IPS-NIHi7 (cell line): ENCODE measurements around the gene RNF148.
"Not testable (repeated sequence)": the region's sequence is repeated elsewhere in the genome, so short reads cannot be mapped to it uniquely, and the experiment has no call there.

Source experiments
- DNase-seq: peaks from one replicate; pipeline ENCODE4 v3.0.0; 2012; ENCODE audit warnings: mixed read lengths; ENCODE audit errors: extremely low spot score

Gene RNF148

DNA sequence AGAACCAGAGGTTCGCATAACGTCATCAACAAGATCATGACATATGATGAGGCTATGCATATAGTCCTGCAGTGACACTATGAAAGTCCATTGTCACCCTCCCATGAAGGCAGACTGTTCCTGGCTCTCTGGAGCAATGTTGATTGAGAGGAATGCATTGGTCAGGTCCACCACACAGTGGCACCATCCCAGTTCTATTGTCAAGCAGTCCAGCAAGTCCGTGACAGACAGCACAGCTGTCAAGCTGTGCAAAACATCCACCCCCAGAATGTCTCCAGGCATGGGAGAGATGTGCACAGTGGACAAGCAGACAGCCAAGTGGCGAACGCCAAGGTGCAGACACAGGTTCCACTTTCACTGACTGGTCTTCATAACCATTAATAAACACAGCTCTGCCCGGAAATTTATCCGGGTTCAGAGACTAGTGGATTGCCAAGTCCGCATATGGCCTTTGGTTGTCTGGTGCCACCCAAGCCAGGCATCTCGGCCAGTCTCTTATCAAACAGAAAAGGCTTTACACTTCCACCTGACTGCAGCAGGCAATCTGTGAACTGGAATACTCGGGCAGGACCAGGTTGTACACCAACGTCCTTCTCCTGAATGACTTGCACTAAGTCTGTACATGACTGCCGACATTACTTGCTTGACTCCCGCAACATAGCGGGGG is 11.0 kb downstream of the RNF148 start:
- no peak for DNase-seq

DNA sequence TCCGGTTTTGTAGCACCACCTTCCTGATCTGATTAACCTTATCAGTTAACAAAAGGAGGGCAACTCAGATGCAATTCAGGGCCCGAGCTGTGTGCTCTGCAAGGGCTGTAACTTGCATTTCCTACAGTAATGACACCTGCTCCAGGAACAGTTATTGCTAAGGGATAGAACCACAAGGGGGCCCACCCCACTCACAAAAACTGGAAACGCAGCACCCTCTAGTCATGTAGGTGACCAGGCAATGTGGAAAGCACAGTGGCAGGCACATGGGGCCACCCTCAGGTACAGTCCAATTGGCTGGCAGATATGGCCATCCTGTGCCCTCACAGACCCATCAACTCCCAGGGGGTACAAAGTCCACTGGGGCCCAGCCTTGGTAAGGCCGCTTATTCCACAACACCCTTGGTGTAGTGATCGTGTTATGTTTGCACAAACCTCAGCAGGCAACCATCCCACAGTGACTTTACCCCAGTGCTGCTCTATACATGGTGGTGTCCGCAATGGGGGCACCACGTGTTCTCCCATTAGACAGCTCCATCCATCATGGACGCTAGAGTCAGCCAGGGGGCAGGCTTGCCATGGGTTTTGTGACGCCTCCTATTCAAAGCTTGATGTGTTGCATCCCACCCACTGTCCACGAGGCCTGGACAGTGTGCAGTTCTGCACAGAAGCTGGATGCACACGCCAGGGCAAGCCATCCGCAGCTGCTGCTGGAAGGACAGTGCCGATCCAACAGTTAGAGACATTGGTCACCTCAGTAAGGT is 13.2 kb downstream of the RNF148 start:
- DNase-seq, result peak; percentile 17

DNA sequence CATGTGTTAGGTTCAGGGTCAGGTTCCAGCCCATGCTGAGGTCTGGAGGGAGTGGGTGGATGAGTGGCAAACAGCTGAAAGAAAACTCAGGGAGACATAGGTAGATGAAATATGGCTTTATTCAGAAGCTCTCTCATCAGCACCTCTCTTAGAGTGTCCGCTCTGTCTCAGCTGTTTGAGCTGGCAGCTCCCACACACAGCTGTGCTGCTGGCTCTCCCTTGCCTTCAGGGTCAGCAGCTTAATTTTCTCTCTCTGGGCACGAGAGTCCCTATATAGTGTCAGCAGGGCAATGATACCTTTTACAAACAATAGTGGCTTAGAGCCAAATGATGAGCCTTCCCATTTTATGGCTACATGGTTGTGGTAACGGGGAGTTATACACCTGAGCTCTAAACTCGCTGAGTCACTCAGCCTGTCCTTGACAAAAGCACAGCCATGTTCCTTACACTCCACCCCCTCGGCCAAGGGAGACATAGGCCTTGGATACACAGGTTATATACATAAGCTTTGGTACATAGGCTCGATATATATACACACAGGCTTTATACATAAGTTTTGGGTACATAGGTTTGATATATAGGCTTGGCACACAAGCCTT is 14.2 kb downstream of the RNF148 start:
- DNase-seq, result no peak

DNA sequence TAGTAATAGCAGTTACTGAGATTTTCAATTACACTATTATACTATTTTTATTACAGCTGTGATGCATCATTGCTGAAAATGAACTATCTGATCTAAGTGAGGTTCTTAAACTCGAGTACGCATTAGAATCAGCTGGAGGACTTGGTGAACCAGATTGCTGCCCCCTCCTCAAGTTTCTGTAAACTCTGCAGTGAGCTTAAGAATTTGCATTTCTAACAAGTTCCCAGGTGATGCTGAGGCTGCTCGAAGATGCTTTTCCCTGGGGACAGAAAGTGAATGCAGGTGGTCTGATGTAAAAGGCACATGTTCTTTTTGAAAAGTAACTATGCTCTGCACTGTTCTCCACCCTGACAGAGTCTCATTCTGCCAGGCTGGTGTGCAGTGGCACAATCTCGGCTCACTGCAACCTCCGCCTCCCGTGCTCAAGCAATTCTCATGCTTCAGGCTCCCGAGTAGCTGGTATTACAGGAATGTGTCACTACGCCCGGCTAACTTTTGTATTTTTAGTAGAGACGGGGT is 16.3 kb downstream of the RNF148 start:
- no peak for DNase-seq

DNA sequence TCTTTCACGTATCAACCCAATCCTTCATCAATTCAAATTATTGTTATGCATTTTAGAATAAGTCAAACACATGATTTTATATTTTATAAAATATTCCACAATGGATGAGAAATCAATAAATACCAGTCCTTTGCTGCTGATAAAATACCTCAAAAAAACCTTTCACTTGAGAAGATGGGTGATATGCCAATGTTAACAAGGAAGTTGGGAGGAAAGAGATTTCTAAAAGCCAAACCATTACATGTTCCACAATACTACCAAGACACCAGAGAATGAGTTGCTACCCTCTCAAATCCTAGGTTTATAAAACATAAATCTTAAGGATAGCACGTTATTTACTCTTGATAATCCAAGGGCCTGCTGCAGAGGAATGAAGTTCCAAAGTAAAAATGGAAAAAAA is 18.2 kb downstream of the RNF148 start:
- no peak for DNase-seq

DNA sequence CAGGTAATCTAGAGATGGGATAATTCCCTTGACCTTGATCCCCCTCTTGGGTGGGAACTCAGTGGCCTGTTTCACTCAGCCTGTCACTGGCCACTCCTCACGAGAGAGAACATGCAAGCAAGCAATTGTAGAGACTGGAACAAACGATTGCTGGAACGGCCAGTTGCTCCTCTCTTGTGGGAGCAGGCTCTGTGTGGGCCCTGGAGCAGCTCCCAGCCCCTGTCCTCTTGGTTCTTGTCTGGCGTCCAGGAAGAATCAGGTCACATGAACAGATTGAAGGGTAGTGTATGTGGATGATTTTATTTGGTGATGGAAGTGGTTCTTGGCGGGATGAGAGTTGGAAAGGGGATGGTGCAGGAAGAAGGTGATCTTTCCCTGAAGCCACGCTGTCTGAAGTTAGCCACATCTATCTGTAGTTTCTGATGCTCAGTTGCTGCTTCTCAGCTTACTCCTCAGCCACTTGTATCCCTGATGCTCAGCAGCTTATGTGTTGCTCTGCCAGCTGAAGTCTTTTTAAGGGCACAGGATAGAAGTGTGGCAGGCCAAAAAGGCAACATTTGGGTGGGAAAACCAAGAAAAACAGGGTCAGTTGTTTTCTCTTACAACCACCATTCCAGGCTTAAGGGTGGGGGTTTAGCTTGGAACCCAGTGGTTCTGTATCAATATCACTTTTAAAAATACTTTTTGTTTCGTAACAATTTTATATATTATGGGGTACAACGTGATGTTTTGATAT is 19.7 kb downstream of the RNF148 start:
- no peak for DNase-seq

DNA sequence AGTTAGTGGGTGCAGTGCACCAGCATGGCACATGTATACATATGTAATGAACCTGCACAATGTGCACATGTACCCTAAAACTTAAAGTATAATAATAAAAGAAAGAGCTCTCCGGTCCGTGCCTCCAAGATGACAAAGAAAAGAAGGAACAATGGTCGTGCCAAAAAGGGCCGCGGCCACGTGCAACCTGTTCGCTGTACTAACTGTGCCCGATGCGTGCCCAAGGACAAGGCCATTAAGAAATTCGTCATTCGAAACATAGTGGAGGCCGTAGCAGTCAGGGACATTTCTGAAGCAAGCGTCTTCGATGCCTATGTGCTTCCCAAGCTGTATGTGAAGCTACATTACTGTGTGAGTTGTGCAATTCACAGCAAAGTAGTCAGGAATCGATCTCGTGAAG is 21.5 kb downstream of the RNF148 start:
- not testable (repeated sequence) for DNase-seq

DNA sequence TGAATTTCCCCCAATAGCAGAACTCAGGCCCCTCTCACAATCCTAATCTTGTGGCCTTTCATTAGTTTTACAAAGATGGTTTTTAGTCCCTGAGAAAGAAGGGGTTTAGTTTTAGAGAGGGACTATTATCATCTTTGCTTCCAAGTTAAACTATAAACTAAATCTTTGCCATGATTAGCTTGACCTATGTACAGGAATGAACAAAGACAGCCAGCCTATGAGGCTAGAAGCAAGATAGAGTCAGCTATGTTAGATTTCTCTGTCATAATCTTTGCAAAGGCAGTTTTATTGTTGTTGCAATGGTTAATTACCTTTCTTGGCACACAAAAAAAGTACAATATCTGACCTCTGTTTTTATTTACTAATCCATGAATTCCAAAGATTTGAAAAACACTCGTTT is 22.9 kb downstream of the RNF148 start:
- no peak for DNase-seq

DNA sequence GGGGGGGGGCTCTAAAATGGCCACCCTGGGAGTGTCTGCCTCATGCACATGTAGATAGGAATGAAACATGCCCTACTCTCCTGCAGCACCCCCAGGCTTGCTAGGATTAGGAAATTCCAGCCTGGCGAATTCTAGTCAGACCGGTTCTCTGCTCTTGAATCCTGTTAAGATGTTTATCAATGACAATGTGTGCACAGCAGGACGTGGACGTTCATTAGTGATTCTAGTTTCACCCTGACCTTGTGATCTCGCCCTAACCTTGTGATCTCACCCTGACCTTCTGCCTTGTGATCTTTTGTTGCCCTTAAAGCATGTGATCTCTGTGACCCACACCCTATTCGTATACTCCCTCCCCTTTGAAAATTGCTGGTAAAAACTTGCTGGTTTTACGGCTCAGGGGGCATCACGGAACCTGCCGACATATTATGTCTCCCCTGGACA is 23.4 kb downstream of the RNF148 start:
- not testable (repeated sequence) for DNase-seq

DNA sequence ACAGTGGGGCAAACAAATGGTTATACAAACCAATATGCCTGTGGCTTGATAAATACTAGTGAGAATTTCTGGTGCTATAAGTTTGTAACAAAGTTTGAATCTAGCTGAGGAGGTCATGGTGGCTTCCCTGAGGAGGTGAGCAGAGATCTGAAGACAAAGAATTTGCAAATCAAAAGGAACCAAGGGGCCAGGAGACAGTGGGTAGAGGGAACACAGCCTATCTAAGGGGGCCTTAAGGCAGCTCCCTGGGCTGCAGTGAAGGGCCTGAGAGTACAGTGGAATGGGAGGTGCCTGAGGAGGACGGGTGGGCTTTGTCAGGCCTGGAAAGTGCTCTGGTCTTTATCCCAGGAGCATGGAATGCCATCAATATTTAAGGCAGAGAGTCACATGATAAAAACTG is 25.6 kb downstream of the RNF148 start:
- no peak for DNase-seq

DNA sequence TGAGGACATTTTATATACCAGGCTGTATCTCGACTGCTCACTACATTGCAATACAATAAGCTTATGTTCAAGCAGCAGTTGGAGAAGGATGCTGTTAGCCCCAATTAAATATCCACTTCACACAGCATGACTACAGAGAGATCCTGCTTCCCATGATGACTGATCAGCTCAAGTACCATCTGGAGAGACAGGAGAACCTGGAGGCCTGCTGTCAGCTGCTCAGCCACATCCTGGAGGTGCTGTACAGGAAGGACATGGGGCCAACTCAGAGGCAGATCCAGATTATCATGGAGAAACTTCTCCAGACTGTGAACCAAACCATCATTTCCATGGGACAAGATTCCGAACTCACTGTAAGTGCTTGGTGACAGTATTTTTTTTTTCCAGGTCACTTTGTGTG is 26.3 kb downstream of the RNF148 start:
- no peak for DNase-seq

DNA sequence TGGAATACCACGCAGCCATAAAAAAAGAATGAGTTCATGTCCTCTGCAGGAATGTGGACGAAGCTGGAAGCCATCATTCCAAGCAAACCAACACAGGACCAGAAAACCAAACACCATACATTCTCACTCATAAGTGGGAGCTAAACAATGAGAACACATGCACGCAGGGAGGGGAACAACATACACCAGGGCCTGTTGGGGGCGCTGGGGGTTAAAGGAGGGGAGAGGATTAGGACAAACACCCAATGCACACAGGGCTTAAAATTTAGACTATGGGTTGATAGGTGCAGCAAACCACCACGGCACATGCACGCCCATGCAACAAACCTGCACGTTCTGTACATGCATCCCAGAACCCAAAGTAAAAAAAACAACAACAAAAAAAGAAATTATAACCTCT is 27.1 kb downstream of the RNF148 start:
- no peak for DNase-seq

DNA sequence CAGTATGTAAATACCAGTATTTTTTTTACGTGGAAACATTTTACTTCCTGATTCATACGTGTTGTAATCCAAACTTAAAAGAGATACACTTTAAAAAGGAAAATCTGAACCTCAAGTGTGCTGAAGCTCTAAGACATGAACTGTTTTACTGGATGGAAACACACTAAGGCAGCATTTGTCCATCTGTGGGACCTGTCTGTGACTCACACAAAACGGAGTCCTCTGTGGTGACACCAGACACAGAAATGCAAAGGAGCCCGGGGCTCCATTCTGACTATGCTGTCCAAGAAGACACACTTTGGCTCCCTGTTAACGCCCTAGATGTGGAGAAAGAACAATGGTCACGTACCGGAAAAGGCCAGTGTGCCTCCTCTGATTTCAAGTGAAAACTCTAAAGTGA is 27.7 kb downstream of the RNF148 start:
- DNase-seq, result no peak

DNA sequence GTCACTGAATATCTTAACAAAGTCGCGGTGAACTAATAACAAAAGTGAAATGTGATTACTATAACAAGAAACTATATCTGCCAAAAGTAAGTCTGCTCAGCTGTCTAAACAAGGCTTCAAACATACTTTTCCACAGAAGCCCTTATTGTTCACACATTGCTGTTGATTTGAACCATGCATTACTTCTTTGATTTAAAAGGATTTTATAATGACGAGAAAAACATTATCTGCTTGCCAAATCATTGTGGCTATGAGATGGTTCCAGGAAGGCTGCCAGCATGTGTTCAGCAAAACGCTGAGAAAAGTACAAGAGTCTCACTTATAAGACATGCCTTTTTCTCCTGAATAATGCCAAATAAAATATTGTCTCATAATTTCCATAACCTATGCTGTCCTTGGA is 28.2 kb downstream of the RNF148 start:
- DNase-seq, result no peak

DNA sequence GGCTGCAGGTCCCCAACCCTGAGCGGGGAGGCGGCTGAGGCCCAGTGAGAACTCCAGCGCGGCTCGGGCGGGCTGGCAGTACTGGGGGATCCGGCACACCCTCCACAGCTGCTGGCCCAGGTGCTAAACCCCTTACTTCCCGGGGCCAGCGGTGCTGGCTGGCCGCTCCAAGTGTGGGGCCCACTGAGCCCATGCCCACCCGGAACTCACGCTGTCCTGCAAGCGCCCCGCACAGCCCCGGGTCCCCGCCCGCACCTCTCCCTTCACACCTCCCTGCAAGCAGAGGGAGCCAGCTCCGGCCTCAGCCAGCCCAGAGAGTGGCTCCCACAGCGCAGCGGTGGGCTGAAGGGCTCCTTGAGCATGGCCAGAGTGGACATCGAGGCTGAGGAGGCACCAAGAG is 28.8 kb downstream of the RNF148 start:
- no peak for DNase-seq

DNA sequence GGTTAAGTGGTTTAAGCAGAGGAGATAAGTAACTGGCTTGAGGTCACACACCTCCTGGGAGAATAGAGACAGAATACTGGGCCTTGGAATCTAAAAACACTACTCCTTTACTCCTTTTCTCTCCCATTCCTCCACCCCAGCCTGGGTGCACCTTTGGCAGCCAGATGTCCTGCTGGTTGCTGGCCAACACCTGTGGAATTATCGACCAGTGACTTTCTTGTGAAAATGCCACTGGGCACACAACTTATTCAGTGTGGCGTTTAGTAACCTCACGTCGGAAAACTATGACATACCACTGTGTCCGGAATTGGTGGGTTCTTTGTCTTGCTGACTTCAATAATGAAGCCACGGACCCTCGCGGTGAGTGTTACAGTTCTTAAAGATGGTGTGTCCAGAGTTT is 30.2 kb downstream of the RNF148 start:
- DNase-seq, result no peak

DNA sequence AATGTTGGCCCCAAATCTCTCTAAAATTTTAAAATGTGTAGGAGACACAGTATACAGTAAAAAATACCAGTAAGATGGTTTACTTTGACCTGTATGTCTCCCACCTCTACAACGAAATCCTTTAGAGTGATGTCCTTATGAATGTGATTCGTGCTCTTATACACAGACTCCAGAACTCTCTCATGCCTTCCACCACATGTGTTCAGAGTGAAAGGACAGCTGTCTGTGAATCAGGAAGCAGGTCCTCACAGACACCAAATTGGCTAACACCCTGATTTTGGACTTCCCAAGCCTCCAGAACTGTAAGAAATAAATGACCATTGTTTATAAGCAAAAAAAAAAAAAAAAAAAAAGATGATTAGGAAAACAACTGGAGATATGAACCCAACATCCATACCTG is 39.0 kb downstream of the RNF148 start:
- no peak for DNase-seq

DNA sequence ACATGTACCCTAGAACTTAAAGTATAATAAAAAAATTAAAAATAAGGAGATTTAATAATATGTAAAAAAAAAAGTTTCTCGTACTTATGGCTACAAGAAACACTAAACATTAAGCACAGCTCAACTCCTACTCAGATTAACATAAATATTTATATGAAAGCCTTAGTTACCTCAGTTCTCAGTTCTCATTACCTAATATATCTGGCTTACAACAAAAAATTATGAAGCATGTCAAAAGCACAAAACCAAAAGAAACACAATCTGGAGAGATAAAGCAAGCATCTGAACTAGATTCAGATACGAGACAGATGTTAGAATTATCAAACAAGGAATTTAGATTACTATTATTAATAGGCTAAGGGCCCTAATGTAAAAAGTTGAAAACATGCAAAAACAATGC is 43.9 kb downstream of the RNF148 start:
- DNase-seq, result no peak

DNA sequence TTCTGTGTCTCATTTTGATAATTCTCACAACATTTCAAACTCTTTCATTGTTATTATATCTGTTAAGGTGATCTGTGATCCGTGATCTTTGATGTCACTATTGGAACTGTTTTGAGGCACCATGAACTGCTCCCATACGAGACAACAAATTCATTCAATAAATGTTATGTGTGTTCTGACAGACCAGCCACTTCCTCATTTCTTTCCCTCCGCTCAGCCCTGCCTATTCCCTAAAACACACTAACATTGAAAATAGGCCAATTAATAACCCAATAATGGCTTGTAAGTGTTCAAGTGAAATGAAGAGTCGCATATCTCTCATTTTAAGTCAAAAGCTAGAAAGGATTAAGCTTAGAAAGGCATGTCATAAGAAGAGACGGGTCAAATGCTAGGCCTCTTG is 49.0 kb downstream of the RNF148 start:
- DNase-seq, result no peak

DNA sequence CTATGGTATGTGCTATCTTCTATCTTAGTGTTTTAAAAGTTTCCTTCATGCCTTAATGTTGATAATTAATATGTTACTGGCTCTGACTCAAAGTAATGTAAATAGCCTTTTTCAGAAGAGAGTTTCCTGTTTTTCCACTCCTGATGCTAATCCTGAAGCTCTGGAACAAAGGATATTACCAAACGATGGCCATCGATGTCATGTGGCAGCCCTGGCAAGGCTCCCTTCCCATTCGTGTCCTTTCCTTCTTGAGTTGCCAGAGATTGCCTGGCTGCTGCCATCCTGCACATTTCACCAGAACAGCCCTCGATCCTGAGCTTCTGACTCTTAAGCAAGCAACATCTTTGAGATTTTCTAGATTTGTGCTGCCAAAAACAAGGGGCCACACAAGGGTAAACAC is 49.8 kb downstream of the RNF148 start:
- DNase-seq, result no peak
